ENCODE results near the gene ZNF223. TPM values are rescaled to one million over a fixed set of nuclear protein-coding genes. Genes with fewer than 3 reads are reported as not detected.
A peak's percentile ranks its signal among the peaks of the same experiment; 100 is the strongest.

The ZNF223 gene
- total RNA-seq, 1 experiment from 2014 or later: 4.8 TPM

DNA sequence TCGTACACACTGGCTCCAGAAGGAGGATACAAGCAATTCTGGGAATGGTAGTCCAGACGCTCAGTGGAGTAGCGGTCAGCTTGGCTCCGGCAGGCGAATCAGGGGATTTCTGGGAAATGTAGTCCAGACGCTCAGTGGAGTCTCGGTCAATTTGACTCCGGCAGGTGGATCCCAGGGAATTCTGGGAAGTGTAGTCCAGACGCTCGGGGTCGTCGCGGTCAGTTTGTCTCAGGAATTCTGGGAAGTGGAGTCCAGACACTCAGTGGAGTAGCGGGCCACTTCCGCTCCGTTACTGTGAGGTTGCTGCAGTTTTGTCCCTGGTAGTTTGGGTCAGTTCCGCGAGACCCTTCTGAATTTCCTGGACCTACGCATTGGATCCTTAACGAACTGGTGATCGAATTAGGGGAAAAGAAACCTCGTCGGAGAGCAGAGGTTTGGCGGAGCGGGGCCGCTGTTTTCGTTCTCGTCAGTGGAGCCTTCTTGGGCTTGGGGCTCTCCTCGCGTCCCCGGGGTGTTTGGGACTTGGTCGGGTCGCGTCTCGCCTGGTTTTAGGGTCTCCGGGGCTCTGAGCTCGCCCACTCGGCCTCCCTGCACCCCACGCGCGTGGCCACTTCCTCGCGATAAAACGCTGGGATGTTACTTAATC is 61.4 kb downstream of the ZNF223 start, which contains the start of gene ZNF225:
TSS of gene ZNF225 (plus strand) at position 262 of the 646 bp plus-strand sequence. CDS start 2,429 bp downstream, outside the sequence.
- TF ChIP-seq, protein P1, sequence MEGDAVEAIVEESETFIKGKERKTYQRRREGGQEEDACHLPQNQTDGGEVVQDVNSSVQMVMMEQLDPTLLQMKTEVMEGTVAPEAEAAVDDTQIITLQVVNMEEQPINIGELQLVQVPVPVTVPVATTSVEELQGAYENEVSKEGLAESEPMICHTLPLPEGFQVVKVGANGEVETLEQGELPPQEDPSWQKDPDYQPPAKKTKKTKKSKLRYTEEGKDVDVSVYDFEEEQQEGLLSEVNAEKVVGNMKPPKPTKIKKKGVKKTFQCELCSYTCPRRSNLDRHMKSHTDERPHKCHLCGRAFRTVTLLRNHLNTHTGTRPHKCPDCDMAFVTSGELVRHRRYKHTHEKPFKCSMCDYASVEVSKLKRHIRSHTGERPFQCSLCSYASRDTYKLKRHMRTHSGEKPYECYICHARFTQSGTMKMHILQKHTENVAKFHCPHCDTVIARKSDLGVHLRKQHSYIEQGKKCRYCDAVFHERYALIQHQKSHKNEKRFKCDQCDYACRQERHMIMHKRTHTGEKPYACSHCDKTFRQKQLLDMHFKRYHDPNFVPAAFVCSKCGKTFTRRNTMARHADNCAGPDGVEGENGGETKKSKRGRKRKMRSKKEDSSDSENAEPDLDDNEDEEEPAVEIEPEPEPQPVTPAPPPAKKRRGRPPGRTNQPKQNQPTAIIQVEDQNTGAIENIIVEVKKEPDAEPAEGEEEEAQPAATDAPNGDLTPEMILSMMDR (conservative IDR thresholded peaks at IDR 0.05): no peak
- H2BK12ac ChIP-seq (ENCODE audit: insufficient read length, low read depth, low read length): no peak within 1 kb of the TSS
- H3K27me3 Mint-ChIP-seq (ENCODE audit: low read depth): no peaks in the 10 kb centered on the region; the same call in 1 of the 2 replicates
- H3K36me3 Mint-ChIP-seq (ENCODE audit: insufficient read depth in 1 of 3, low read depth in 3 of 3): peaks cover 20 to 46% (median 41%) of the 10 kb centered on the region in 3 experiments
- no peak within 1 kb of the TSS for H3T11ph ChIP-seq (ENCODE audit: low read length)
- no peak within 1 kb of the TSS for H2BK15ac ChIP-seq (ENCODE audit: low read depth, low read length)
- peak within 1 kb of the TSS; percentile 65; the same call in 1 of the 2 replicates for H3K14ac ChIP-seq (ENCODE audit: insufficient read depth, low read length)
- H4K20me1 ChIP-seq (ENCODE audit: control insufficient read depth, insufficient read depth, insufficient read length): no peaks in the 10 kb centered on the region
- H3K4me1 Mint-ChIP-seq: peaks cover 5 to 14% of the 10 kb centered on the region in 2 experiments
- H3K9me3 Mint-ChIP-seq: peaks cover 28 to 32% of the 10 kb centered on the region in 2 experiments
- H2AK5ac ChIP-seq (ENCODE audit: insufficient read length, low read length): no peak within 1 kb of the TSS
- peak within 1 kb of the TSS; percentile 10 for H2BK120ac ChIP-seq (ENCODE audit: low read depth, low read length, poor library complexity, severe bottlenecking)
- DNase-seq: peak; percentile 99
- H4K5ac ChIP-seq (ENCODE audit: insufficient read length, low read depth, low read length): peak within 1 kb of the TSS; percentile 69
- peak within 1 kb of the TSS; percentile 70 for H3K27ac ChIP-seq (ENCODE audit: insufficient read length, low read depth, low read length)
- H3K4ac ChIP-seq (ENCODE audit: low read depth, low read length): no peak within 1 kb of the TSS; the same call in 1 of the 2 replicates
- no peak within 1 kb of the TSS for H2BK5ac ChIP-seq (ENCODE audit: insufficient read length, low read length)
- H3K79me2 ChIP-seq (ENCODE audit: insufficient read depth, low read length): no peaks in the 10 kb centered on the region
- H3K9ac ChIP-seq (ENCODE audit: extremely low read depth, insufficient read length, low read length): peak within 1 kb of the TSS; percentile 84
- peaks cover 2% of the 10 kb centered on the region for H3K79me1 ChIP-seq (ENCODE audit: insufficient read depth, low read depth, low read length, poor library complexity, severe bottlenecking)
- peak within 1 kb of the TSS; percentile 94 to 98 for H3K4me3 Mint-ChIP-seq
- no peak within 1 kb of the TSS for H2AFZ ChIP-seq (ENCODE audit: low read length)
- H3K23ac ChIP-seq (ENCODE audit: insufficient read length, low read depth, low read length): no peak within 1 kb of the TSS
- H3K27me3 ChIP-seq (ENCODE audit: insufficient read depth, low read length): no peaks in the 10 kb centered on the region
- H3K27ac Mint-ChIP-seq: peak within 1 kb of the TSS; percentile 83 to 96 (median 94); a peak in 4 of 7 replicates
- WGBS (ENCODE audit: extremely low coverage, insufficient read length, low lambda C conversion rate): no CpG with 5 or more reads among the region's 44 CpGs
- H3K4me1 ChIP-seq (ENCODE audit: insufficient read depth, low read length): no peaks in the 10 kb centered on the region
- H3K56ac ChIP-seq (ENCODE audit: insufficient read length, low read depth, low read length): no peak within 1 kb of the TSS
- H2BK20ac ChIP-seq (ENCODE audit: low read depth, low read length, poor library complexity, severe bottlenecking): no peak within 1 kb of the TSS
- H3K9me3 ChIP-seq (ENCODE audit: control insufficient read depth, low read depth, low read length): peaks cover 3% of the 10 kb centered on the region
- peak within 1 kb of the TSS; percentile 83 for H3K4me2 ChIP-seq (ENCODE audit: insufficient read depth, insufficient read length, low read length)
- H4K91ac ChIP-seq (ENCODE audit: insufficient read length, low read depth, low read length): no peak within 1 kb of the TSS
- H4K8ac ChIP-seq (replicated peaks; ENCODE audit: insufficient read length, low read depth, low read length): no peak within 1 kb of the TSS
- no peaks in the 10 kb centered on the region for H3K23me2 ChIP-seq (ENCODE audit: insufficient read length, low read depth, low read length, poor library complexity, severe bottlenecking)
- peak within 1 kb of the TSS; percentile 32 for H3K18ac ChIP-seq (ENCODE audit: insufficient read length, low read depth, low read length)

All from H9 (cell line).